IMR-90 (cell line): Measurements from ENCODE around the gene SELENOP. TPM values are rescaled to one million over a fixed set of nuclear protein-coding genes. Genes with fewer than 3 reads are reported as not detected.
A peak's percentile ranks its signal among the peaks of the same experiment; 100 is the strongest.

Experiments
- ATAC-seq: fragments of 200-7000 bp; cut with Tn5 transposase; 2 replicates; pipeline ENCODE4 v1.9.1; 2020; ENCODE audit warnings: low read depth, mild to moderate bottlenecking, moderate library complexity
- BruUV-seq: library from RNA; stranded (reverse); fragments of 400-500 nt; replicated peaks from 2 replicates; lab custom pipeline; 2021; lab: Mats Ljungman, UMichigan
- CTCF ChIA-PET: fragments of 300-600 bp; formaldehyde crosslinking; extraction: SDS; loops from one replicate; lab custom pipeline; 2021; ENCODE audit warnings: antibody characterized with exemption; lab: Yijun Ruan, JAX
- POLR2A ChIA-PET: fragments of 300-600 bp; sonication (Branson Sonifier 250); formaldehyde crosslinking; loops from one replicate; lab custom pipeline; 2022; ENCODE audit warnings: antibody characterized with exemption; ENCODE audit not compliant: unreplicated experiment; lab: Charles Lee
- DNase-seq: peaks from one replicate; pipeline ENCODE4 v3.0.0; 2013
- H2AFZ ChIP-seq: replicated peaks from 2 replicates; pipeline ENCODE3; 2013; ENCODE audit warnings: low read length, mild to moderate bottlenecking; ENCODE audit not compliant: poor library complexity
- H2AK5ac ChIP-seq: 2 replicates; pipeline ENCODE4 v1.6.1; 2013; ENCODE audit warnings: low read depth, low read length, inconsistent platforms
- H2AK9ac ChIP-seq: replicated peaks from 2 replicates; pipeline ENCODE3; 2013; ENCODE audit warnings: mild to moderate bottlenecking, low read depth, low read length, moderate library complexity; ENCODE audit not compliant: poor library complexity
- H2BK120ac ChIP-seq: 2 replicates; pipeline ENCODE4 v1.6.1; 2013; ENCODE audit warnings: low read depth, low read length, inconsistent platforms
- H2BK15ac ChIP-seq: 3 replicates; pipeline ENCODE4 v1.6.1; 2013; ENCODE audit warnings: low read depth, low read length, inconsistent platforms
- H2BK20ac ChIP-seq: 2 replicates; pipeline ENCODE4 v1.6.1; 2013; ENCODE audit warnings: low read depth, mild to moderate bottlenecking, inconsistent platforms, low read length, moderate library complexity
- H2BK5ac ChIP-seq: 2 replicates; pipeline ENCODE4 v1.6.1; 2013; ENCODE audit warnings: mild to moderate bottlenecking, low read depth, low read length, inconsistent platforms; ENCODE audit not compliant: poor library complexity, severe bottlenecking
- H3K14ac ChIP-seq: replicated peaks from 2 replicates; pipeline ENCODE4 v1.6.1; 2013; ENCODE audit warnings: low read depth, low read length, inconsistent platforms
- H3K18ac ChIP-seq: 2 replicates; pipeline ENCODE4 v1.6.1; 2013; ENCODE audit warnings: low read depth, low read length, control low read depth
- H3K23ac ChIP-seq: 2 replicates; pipeline ENCODE4 v1.6.1; 2013; ENCODE audit warnings: low read depth, low read length, inconsistent platforms
- H3K27ac ChIP-seq: 2 replicates; pipeline ENCODE4 v1.5.1; 2013; ENCODE audit warnings: mild to moderate bottlenecking, control low read depth, low read length; ENCODE audit not compliant: insufficient read depth
- H3K27me3 ChIP-seq: 2 replicates; pipeline ENCODE4 v1.6.1; 2013; ENCODE audit warnings: low read length; ENCODE audit not compliant: control insufficient read depth, insufficient read depth
- H3K36me3 ChIP-seq: 2 replicates; pipeline ENCODE4 v1.6.1; 2013; ENCODE audit warnings: low read length, mixed read lengths; ENCODE audit not compliant: control insufficient read depth, insufficient read depth
- H3K4ac ChIP-seq: 2 replicates; pipeline ENCODE4 v1.6.1; 2013; ENCODE audit warnings: low read depth, low read length, inconsistent platforms
- H3K4me1 ChIP-seq: 2 replicates; pipeline ENCODE4 v1.6.1; 2013; ENCODE audit warnings: low read length, mixed read lengths; ENCODE audit not compliant: control insufficient read depth, insufficient read depth
- H3K4me2 ChIP-seq: 2 replicates; pipeline ENCODE4 v1.6.1; 2013; ENCODE audit warnings: low read depth, mild to moderate bottlenecking, control low read depth, low read length, moderate library complexity
- H3K4me3 ChIP-seq: 2 replicates; pipeline ENCODE4 v1.5.1; 2013; ENCODE audit warnings: low read depth, mild to moderate bottlenecking, control low read depth, low read length, moderate library complexity; ENCODE audit not compliant: insufficient read depth
- H3K56ac ChIP-seq: 2 replicates; pipeline ENCODE4 v1.6.1; 2013; ENCODE audit warnings: low read length, inconsistent platforms; ENCODE audit not compliant: insufficient read depth; ENCODE audit errors: extremely low read depth
- H3K79me1 ChIP-seq, 2 experiments: 2 replicates each; pipeline ENCODE4 v1.6.1; 2013; ENCODE audit warnings: low read length in 2 of 2, inconsistent platforms in 1 of 2, low read depth in 1 of 2
- H3K9ac ChIP-seq: 2 replicates; pipeline ENCODE4 v1.6.1; 2013; ENCODE audit warnings: low read depth, low read length, control low read depth
- H3K9me1 ChIP-seq: 2 replicates; pipeline ENCODE4 v1.6.1; 2013; ENCODE audit warnings: low read length, inconsistent platforms; ENCODE audit not compliant: insufficient read depth
- H3K9me3 ChIP-seq: 2 replicates; pipeline ENCODE4 v1.6.1; 2013; ENCODE audit warnings: low read length; ENCODE audit not compliant: control insufficient read depth, insufficient read depth
- H4K20me1 ChIP-seq: 2 replicates; pipeline ENCODE4 v1.6.1; 2013; ENCODE audit warnings: low read length, inconsistent platforms; ENCODE audit not compliant: insufficient read depth
- H4K5ac ChIP-seq: 2 replicates; pipeline ENCODE4 v1.6.1; 2013; ENCODE audit warnings: mild to moderate bottlenecking, low read depth, low read length, control low read depth
- H4K8ac ChIP-seq, 2 experiments: 2 replicates each; pipeline ENCODE4 v1.6.1; 2013; ENCODE audit warnings: low read depth in 2 of 2, low read length in 2 of 2, control low read depth in 1 of 2, inconsistent platforms in 1 of 2
- H4K91ac ChIP-seq: 2 replicates; pipeline ENCODE4 v1.6.1; 2013; ENCODE audit warnings: low read depth, low read length, inconsistent platforms; ENCODE audit not compliant: insufficient read depth
- BHLHE40 ChIP-seq: fragments of 150-350 bp; IDR thresholded peaks from 2 replicates; pipeline ENCODE4 v1.6.1; 2016; ENCODE audit warnings: mild to moderate bottlenecking, low read depth, low read length
- CEBPB ChIP-seq: IDR thresholded peaks from 2 replicates; pipeline ENCODE4 v1.6.1; 2012; ENCODE audit warnings: low read depth, low read length, improper control_type of control experiment
- CHD1 ChIP-seq: IDR thresholded peaks from 2 replicates; pipeline ENCODE4 v1.6.1; 2012; ENCODE audit warnings: low read depth, low read length, improper control_type of control experiment
- ELK1 ChIP-seq: fragments of 150-350 bp; IDR thresholded peaks from 2 replicates; pipeline ENCODE4 v1.6.1; 2016; ENCODE audit warnings: low read depth, mild to moderate bottlenecking, low read length, moderate library complexity, borderline replicate concordance
- FOS ChIP-seq: fragments of 150-350 bp; IDR thresholded peaks from 2 replicates; pipeline ENCODE4 v1.6.1; 2016; ENCODE audit warnings: low read depth, low read length
- MAFK ChIP-seq: IDR thresholded peaks from 2 replicates; pipeline ENCODE4 v1.6.1; 2012; ENCODE audit warnings: low read depth, low read length, improper control_type of control experiment
- MAZ ChIP-seq: IDR thresholded peaks from 2 replicates; pipeline ENCODE4 v1.6.1; 2012; ENCODE audit warnings: low read depth, mild to moderate bottlenecking, low read length, improper control_type of control experiment, moderate library complexity, borderline replicate concordance
- MXI1 ChIP-seq: IDR thresholded peaks from 2 replicates; pipeline ENCODE4 v1.6.1; 2012; ENCODE audit warnings: low read depth, mild to moderate bottlenecking, low read length, moderate library complexity, borderline replicate concordance
- NFE2L2 ChIP-seq: fragments of 150-350 bp; IDR thresholded peaks from 2 replicates; pipeline ENCODE4 v1.6.1; 2016; ENCODE audit warnings: low read depth, mild to moderate bottlenecking, low read length
- POLR2A ChIP-seq: IDR thresholded peaks from 2 replicates; pipeline ENCODE4 v1.6.1; 2012; ENCODE audit warnings: mild to moderate bottlenecking, low read depth, low read length
- RAD21 ChIP-seq: IDR thresholded peaks from 2 replicates; pipeline ENCODE4 v1.6.1; 2012; ENCODE audit warnings: low read length, improper control_type of control experiment
- RCOR1 ChIP-seq: IDR thresholded peaks from 2 replicates; pipeline ENCODE4 v1.6.1; 2012; ENCODE audit warnings: mild to moderate bottlenecking, low read length, improper control_type of control experiment; ENCODE audit not compliant: insufficient replicate concordance
- RFX5 ChIP-seq: IDR thresholded peaks from 2 replicates; pipeline ENCODE4 v1.8.0; 2012; ENCODE audit warnings: low read depth, mild to moderate bottlenecking, low read length, moderate library complexity
- SMC3 ChIP-seq: fragments of 150-350 bp; IDR thresholded peaks from 2 replicates; pipeline ENCODE4 v1.6.1; 2016; ENCODE audit warnings: low read depth, mild to moderate bottlenecking, antibody characterized with exemption, low read length, moderate library complexity
- USF2 ChIP-seq: fragments of 150-350 bp; IDR thresholded peaks from 2 replicates; pipeline ENCODE4 v1.6.1; 2017; ENCODE audit warnings: mild to moderate bottlenecking, antibody characterized with exemption, low read length, low read depth
- WGBS, 2 experiments: methylation state at CpG; one replicate each; pipeline versions ENCODE4 v1.1.5 to v1.1.7; 2013; ENCODE audit warnings: missing lambda C conversion rate in 2 of 2; ENCODE audit not compliant: insufficient read length in 1 of 2; ENCODE audit errors: extremely low coverage in 2 of 2; 5-methylcytosine and 5-hydroxymethylcytosine counted together
- dilution Hi-C: fragments of 300-500 bp; cut with HindIII; formaldehyde crosslinking; loops from one replicate; pipeline ENCODE4 v1.14.3; 2018; ENCODE audit warnings: low sequenced_read_pairs; ENCODE audit not compliant: unreplicated experiment
- in situ Hi-C: fragments of 300-500 bp; cut with MboI; formaldehyde crosslinking; loops from 3 replicates; pipeline ENCODE4 v1.14.3; 2019; ENCODE audit warnings: low sequenced_read_pairs, inconsistent platforms, mixed read lengths
- intact Hi-C: fragments of 100-400 bp; cut with micrococcal nuclease; formaldehyde crosslinking; loops from 2 replicates; pipeline ENCODE4 v1.10.0; 2022
- polyA plus RNA-seq, 3 experiments: library from polyadenylated mRNA; depleted of rRNA; stranded (reverse); fragments of >200 nt; gene quantifications; 2 replicates each; pipeline ENCODE4 v1.2.3, GENCODE V29; 2012; ENCODE audit warnings: low replicate concordance in 1 of 3
- total RNA-seq: library from RNA; depleted of rRNA; stranded (reverse); fragments of >200 nt; gene quantifications from 2 replicates; pipeline ENCODE4 v1.2.3, GENCODE V29; 2012
- TF ChIP-seq, protein P1 (sequence below): conservative IDR thresholded peaks from 2 replicates; pipeline ENCODE4 v1.5.1; 2012; ENCODE audit warnings: mild to moderate bottlenecking, low read depth, low read length, improper control_type of control experiment

SELENOP gene
- total and polyA plus RNA-seq, 2 of the 4 experiments (the other 2 are of a cell fraction) = 0.55 to 1.1 TPM

- Histone ChIP-seq H2AK5ac (no peak overlapping the region), H3K9me3 (no peaks in the 10 kb centered on the region), H4K91ac (no peak overlapping the region), H3K36me3 (no peaks in the 10 kb centered on the region), H3K4me1 (no peaks in the 10 kb centered on the region), H3K4me2 (no peak overlapping the region), H2BK15ac (no peak overlapping the region), H3K9ac (no peak overlapping the region), H3K14ac (no peak overlapping the region), H3K27ac (no peak overlapping the region), H3K79me1 (no peaks in the 10 kb centered on the region), H4K5ac (no peak overlapping the region), H3K18ac (no peak overlapping the region), H3K9me1 (no peaks in the 10 kb centered on the region), H3K4ac (no peak overlapping the region), H3K4me3 (no peak overlapping the region), H3K23ac (no peak overlapping the region), H2AK9ac (no peak overlapping the region), H3K56ac (no peak overlapping the region), H4K20me1 (no peaks in the 10 kb centered on the region), H2BK20ac (no peak overlapping the region), H2BK5ac (no peak overlapping the region), H3K27me3 (no peaks in the 10 kb centered on the region), H2BK120ac (no peak overlapping the region), H4K8ac (no peak overlapping the region), H2AFZ (no peak overlapping the region)
- CTCF ChIA-PET = no interaction called here
- peak; percentile 17; the same call in 1 of the 2 replicates for ATAC-seq
- in situ Hi-C loops (no loop called here), intact Hi-C loops (no loop called here), dilution Hi-C loops (no loop called here)
- no CpG with 5 or more reads among the region's 2 CpGs for WGBS, 2 experiments
- peak; percentile 4 for DNase-seq
- POLR2A ChIA-PET = no interaction called here
- TF ChIP-seq MAFK = no peak
- no peak for TF ChIP-seq ELK1
- no peak for TF ChIP-seq POLR2A
- TF ChIP-seq MAZ = no peak
- no peak for TF ChIP-seq MXI1
- TF ChIP-seq FOS = no peak
- no peak for TF ChIP-seq RFX5
- TF ChIP-seq NFE2L2 = no peak
- no peak for TF ChIP-seq USF2
- TF ChIP-seq CHD1 = no peak
- TF ChIP-seq CEBPB = no peak
- no peak for TF ChIP-seq SMC3
- TF ChIP-seq, protein P1, sequence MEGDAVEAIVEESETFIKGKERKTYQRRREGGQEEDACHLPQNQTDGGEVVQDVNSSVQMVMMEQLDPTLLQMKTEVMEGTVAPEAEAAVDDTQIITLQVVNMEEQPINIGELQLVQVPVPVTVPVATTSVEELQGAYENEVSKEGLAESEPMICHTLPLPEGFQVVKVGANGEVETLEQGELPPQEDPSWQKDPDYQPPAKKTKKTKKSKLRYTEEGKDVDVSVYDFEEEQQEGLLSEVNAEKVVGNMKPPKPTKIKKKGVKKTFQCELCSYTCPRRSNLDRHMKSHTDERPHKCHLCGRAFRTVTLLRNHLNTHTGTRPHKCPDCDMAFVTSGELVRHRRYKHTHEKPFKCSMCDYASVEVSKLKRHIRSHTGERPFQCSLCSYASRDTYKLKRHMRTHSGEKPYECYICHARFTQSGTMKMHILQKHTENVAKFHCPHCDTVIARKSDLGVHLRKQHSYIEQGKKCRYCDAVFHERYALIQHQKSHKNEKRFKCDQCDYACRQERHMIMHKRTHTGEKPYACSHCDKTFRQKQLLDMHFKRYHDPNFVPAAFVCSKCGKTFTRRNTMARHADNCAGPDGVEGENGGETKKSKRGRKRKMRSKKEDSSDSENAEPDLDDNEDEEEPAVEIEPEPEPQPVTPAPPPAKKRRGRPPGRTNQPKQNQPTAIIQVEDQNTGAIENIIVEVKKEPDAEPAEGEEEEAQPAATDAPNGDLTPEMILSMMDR = no peak
- no peak for TF ChIP-seq BHLHE40
- TF ChIP-seq RAD21 = no peak
- TF ChIP-seq RCOR1 = no peak
- no TSS peak for BruUV-seq
Observed at GRCh38 chr5:42807722-42808447, 3.8 kb downstream of the SELENOP start.
